CD14-positive monocyte (primary cell): ENCODE data around the gene DRGX. TPM values are rescaled to one million over a fixed set of nuclear protein-coding genes. Genes with fewer than 3 reads are reported as not detected.

Experiments
- DNase-seq, 3 donors: peaks; one replicate each; pipeline ENCODE4 v3.0.0-alpha.2; 2011 to 2022
- H2AFZ ChIP-seq: 2 replicates; pipeline ENCODE4 v1.6.0; 2012; ENCODE audit warnings: mild to moderate bottlenecking, low read depth, low read length, inconsistent platforms; ENCODE audit not compliant: insufficient read depth, poor library complexity, severe bottlenecking
- H3K27ac ChIP-seq, 2 donors: 1 replicate in 1 of 2; 2 replicates in 1 of 2; pipeline ENCODE4 v1.5.1; 2012 to 2013; ENCODE audit warnings: low read length in 2 of 2, control low read depth in 1 of 2, inconsistent platforms in 1 of 2, low read depth in 1 of 2, mild to moderate bottlenecking in 1 of 2
- H3K27me3 ChIP-seq, 2 donors: one replicate each; pipeline versions ENCODE4 v1.6.0 to v1.6.1; 2011 to 2013; ENCODE audit warnings: low read length in 2 of 2; ENCODE audit not compliant: control insufficient read depth in 2 of 2, insufficient read depth in 2 of 2
- H3K36me3 ChIP-seq, 2 donors: replicated peaks in 1 of 2; 1 replicate in 1 of 2; 2 replicates in 1 of 2; pipeline versions ENCODE4 v1.5.1 to v1.6.1; 2012 to 2013; ENCODE audit warnings: low read length in 2 of 2, control low read depth in 1 of 2, inconsistent platforms in 1 of 2, mild to moderate bottlenecking in 1 of 2; ENCODE audit not compliant: insufficient read depth in 2 of 2, control insufficient read depth in 1 of 2
- H3K4me1 ChIP-seq, 2 donors: 1 replicate in 1 of 2; 2 replicates in 1 of 2; pipeline versions ENCODE4 v1.5.1 to v1.6.1; 2012 to 2013; ENCODE audit warnings: low read length in 2 of 2, control low read depth in 1 of 2, inconsistent platforms in 1 of 2, mild to moderate bottlenecking in 1 of 2, moderate library complexity in 1 of 2; ENCODE audit not compliant: insufficient read depth in 2 of 2, control insufficient read depth in 1 of 2
- H3K4me2 ChIP-seq: replicated peaks from 2 replicates; pipeline ENCODE3; 2012; ENCODE audit warnings: low read length, moderate library complexity, mild to moderate bottlenecking; ENCODE audit not compliant: poor library complexity, severe bottlenecking; ENCODE audit errors: extremely low read depth
- H3K4me3 ChIP-seq, 3 experiments: fragments of 200-600 bp in 1 of 3; sonication (generic) in 1 of 3; replicated peaks in 1 of 3; 1 replicate in 2 of 3; 2 replicates in 1 of 3; pipeline ENCODE4 v1.5.1; 2011 to 2013; ENCODE audit warnings: low read length in 3 of 3, mild to moderate bottlenecking in 3 of 3, control low read depth in 2 of 3, low read depth in 2 of 3, inconsistent platforms in 1 of 3, moderate library complexity in 1 of 3
- H3K79me2 ChIP-seq: 2 replicates; pipeline ENCODE4 v1.6.0; 2012; ENCODE audit warnings: mild to moderate bottlenecking, control low read depth, inconsistent platforms, low read length, moderate library complexity; ENCODE audit not compliant: insufficient read depth
- H3K9ac ChIP-seq: 2 replicates; pipeline ENCODE4 v1.6.0; 2017; ENCODE audit warnings: low read length, mild to moderate bottlenecking; ENCODE audit not compliant: insufficient read depth, poor library complexity, severe bottlenecking
- H3K9me3 ChIP-seq, 2 donors: replicated peaks in 1 of 2; 1 replicate in 1 of 2; 2 replicates in 1 of 2; pipeline versions ENCODE4 v1.5.1 to v1.6.1; 2012 to 2013; ENCODE audit warnings: low read length in 2 of 2, control low read depth in 1 of 2; ENCODE audit not compliant: control insufficient read depth in 1 of 2, insufficient read depth in 1 of 2
- H4K20me1 ChIP-seq: 2 replicates; pipeline ENCODE4 v1.6.0; 2012; ENCODE audit warnings: mild to moderate bottlenecking, low read length, control low read depth, moderate library complexity; ENCODE audit not compliant: insufficient read depth
- H3K27ac Mint-ChIP-seq, 7 donors: one replicate each; pipeline ENCODE4 v1.8.0; 2020; ENCODE audit warnings: mild to moderate bottlenecking in 7 of 7, mixed read lengths in 7 of 7, moderate library complexity in 6 of 7, inconsistent platforms in 2 of 7
- H3K27me3 Mint-ChIP-seq, 3 donors: one replicate each; pipeline ENCODE4 v1.8.0; 2021 to 2022; ENCODE audit warnings: low read depth in 3 of 3, mild to moderate bottlenecking in 3 of 3, mixed read lengths in 3 of 3, moderate library complexity in 3 of 3, inconsistent platforms in 1 of 3
- H3K36me3 Mint-ChIP-seq, 2 donors: one replicate each; pipeline ENCODE4 v1.8.0; 2020; ENCODE audit warnings: mixed read lengths in 2 of 2, inconsistent platforms in 1 of 2, mild to moderate bottlenecking in 1 of 2
- H3K4me1 Mint-ChIP-seq: one replicate; pipeline ENCODE4 v1.8.0; 2020; ENCODE audit warnings: mild to moderate bottlenecking, mixed read lengths
- H3K4me3 Mint-ChIP-seq, 2 donors: one replicate each; pipeline ENCODE4 v1.8.0; 2020; ENCODE audit warnings: mild to moderate bottlenecking in 2 of 2, mixed read lengths in 2 of 2, moderate library complexity in 1 of 2
- H3K9me3 Mint-ChIP-seq, 7 donors: one replicate each; pipeline ENCODE4 v1.8.0; 2020 to 2022; ENCODE audit warnings: mixed read lengths in 7 of 7, mild to moderate bottlenecking in 6 of 7, moderate library complexity in 6 of 7, inconsistent platforms in 2 of 7
- CTCF ChIP-seq: fragments of 200-600 bp; IDR thresholded peaks from one replicate; pipeline ENCODE4 v1.8.0; 2022; ENCODE audit warnings: antibody characterized with exemption, mild to moderate bottlenecking
- WGBS: methylation state at CpG from one replicate; pipeline ENCODE4 v1.1.5; 2013; ENCODE audit warnings: missing lambda C conversion rate; ENCODE audit not compliant: insufficient coverage; 5-methylcytosine and 5-hydroxymethylcytosine counted together
- intact Hi-C, 2 donors: fragments of 100-400 bp; cut with micrococcal nuclease; formaldehyde crosslinking; loops; one replicate each; pipeline versions ENCODE4 v1.15.0 to v1.15.1; 2023
- polyA plus RNA-seq, 3 donors: library from polyadenylated mRNA; depleted of rRNA in 1 of 3; unstranded in 2 of 3; stranded (reverse) in 1 of 3; fragments of 300-500 nt in 2 of 3; fragments of >200 nt in 1 of 3; fragmentation: Illumina TruSeq in 2 of 3; gene quantifications; 1 replicate in 2 of 3; 2 replicates in 1 of 3; pipeline ENCODE4 v1.2.3, GENCODE V29; 2012 to 2021

The DRGX gene
- polyA plus RNA-seq, 3 donors = not detected

DNA sequence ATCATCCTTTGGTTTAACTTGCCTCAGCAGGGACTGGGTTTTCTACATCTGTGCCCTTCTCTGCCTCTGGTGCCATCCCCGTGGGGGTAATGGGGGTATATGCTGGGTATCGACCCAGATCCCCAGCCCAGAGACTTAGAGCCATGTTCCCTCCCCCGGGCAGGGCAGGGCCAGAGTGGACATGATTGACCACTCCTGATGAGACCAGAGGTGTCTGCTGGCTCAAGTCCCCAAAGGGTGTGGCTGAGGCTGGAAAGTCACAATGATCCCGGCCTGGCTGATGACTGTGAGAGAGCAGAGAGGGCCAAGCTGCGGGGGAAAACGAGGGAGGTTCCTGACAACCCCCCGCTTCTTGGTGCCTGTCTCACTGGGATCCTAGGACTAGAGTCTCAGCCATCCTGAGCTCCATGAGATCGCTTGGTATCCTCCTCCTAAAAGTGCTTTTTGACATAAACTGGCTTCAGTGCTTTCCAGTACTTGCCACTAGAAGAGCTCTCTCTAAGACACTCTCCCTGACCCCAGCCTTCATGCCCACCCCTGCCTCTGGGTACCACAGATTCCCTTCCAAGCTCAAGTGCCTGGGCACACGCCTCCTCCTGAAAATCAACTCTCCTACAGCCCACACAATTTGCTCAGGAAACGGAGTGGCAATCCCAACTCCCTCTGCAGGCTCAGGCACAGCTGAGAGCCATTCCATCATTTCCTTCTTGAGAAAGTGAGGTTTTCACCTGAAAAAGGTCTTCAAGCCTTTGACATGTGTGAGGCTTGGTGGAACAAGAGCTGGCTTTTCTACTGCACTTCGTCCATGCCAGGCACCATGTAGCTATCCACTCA is 33.9 kb downstream of the DRGX start:
- no peaks in the 10 kb centered on the region for H3K36me3 ChIP-seq
- intact Hi-C loops = loop anchor here in 1 of 2 donors (10.0 kb wide), 1 partner anchor 47 kb away; no protein-coding TSS in a partner anchor
- H3K4me3 Mint-ChIP-seq = peak overlapping the region in 1 of 2 donors; percentile 3
- peaks cover 0 to 3% of the 10 kb centered on the region in 2 donors for H3K36me3 Mint-ChIP-seq
- peak overlapping the region; percentile 40 to 96 (median 94) for H3K27ac Mint-ChIP-seq
- TF ChIP-seq CTCF = no peak
- peak overlapping the region; percentile 57 to 82 for H3K27ac ChIP-seq
- DNase-seq = peak in 1 of 3 donors; percentile 1
- H3K27me3 Mint-ChIP-seq = peaks cover 0 to 10% (median 4%) of the 10 kb centered on the region in 3 donors
- peaks cover 46% of the 10 kb centered on the region for H3K4me1 Mint-ChIP-seq
- no peaks in the 10 kb centered on the region for H3K79me2 ChIP-seq
- no peaks in the 10 kb centered on the region for H3K27me3 ChIP-seq
- no peaks in the 10 kb centered on the region for H3K9me3 ChIP-seq
- peak overlapping the region; percentile 39 for H2AFZ ChIP-seq
- no peaks in the 10 kb centered on the region for H4K20me1 ChIP-seq
- H3K4me3 ChIP-seq = peak overlapping the region in 1 of 3 experiments; percentile 19
- peak overlapping the region; percentile 4 for H3K4me2 ChIP-seq
- H3K9me3 Mint-ChIP-seq = peaks cover 0 to 6% (median 2%) of the 10 kb centered on the region in 7 donors
- no peak overlapping the region for H3K9ac ChIP-seq
- H3K4me1 ChIP-seq = peaks cover 40 to 53% of the 10 kb centered on the region in 2 donors
- 99% methylated on average over 9 of the region's 11 CpGs for WGBS

DNA sequence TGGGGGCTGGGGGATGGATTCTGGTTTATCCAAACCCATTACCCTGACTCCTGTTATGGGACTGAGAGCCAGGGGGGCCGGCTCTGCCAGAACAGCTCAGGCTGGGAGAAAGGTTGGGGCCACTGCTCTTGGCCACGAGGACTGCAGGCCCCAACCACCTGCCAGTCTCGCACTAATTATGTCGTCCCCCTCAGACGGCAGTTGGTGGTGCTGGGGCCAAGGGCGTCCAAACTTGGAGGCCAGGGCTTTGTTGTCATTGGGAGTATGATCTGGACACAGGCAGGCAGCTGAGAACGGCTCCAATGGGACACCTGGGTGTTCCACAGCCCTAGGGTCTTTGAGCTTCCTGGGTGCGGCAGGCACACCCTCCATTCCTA is 34.7 kb downstream of the DRGX start:
- DNase-seq = peak in 1 of 3 donors; percentile 2
- peaks cover 0 to 6% (median 2%) of the 10 kb centered on the region in 7 donors for H3K9me3 Mint-ChIP-seq
- WGBS = 90% methylated on average over 5 of the region's 8 CpGs

More for the DNA sequence above, 34.7 kb downstream of the DRGX start:
- no peak overlapping the region for H3K4me3 Mint-ChIP-seq
- H3K27ac ChIP-seq = no peak overlapping the region
- no peak overlapping the region for H3K9ac ChIP-seq
- peaks cover 49% of the 10 kb centered on the region for H3K4me1 Mint-ChIP-seq
- H3K36me3 Mint-ChIP-seq = peaks cover 0 to 3% of the 10 kb centered on the region in 2 donors
- H4K20me1 ChIP-seq = no peaks in the 10 kb centered on the region
- no peaks in the 10 kb centered on the region for H3K27me3 ChIP-seq
- TF ChIP-seq CTCF = no peak
- intact Hi-C loops = loop anchor here in 1 of 2 donors (10.0 kb wide), 1 partner anchor 46 kb away; no protein-coding TSS in a partner anchor
- peaks cover 40 to 53% of the 10 kb centered on the region in 2 donors for H3K4me1 ChIP-seq
- H3K79me2 ChIP-seq = no peaks in the 10 kb centered on the region
- H3K27ac Mint-ChIP-seq = peak overlapping the region in 3 of 7 donors; percentile 50 to 55 (median 53)
- no peak overlapping the region for H2AFZ ChIP-seq
- no peaks in the 10 kb centered on the region for H3K36me3 ChIP-seq
- no peaks in the 10 kb centered on the region for H3K9me3 ChIP-seq
- H3K4me2 ChIP-seq = no peak overlapping the region
- H3K4me3 ChIP-seq = no peak overlapping the region
- peaks cover 0 to 10% (median 4%) of the 10 kb centered on the region in 3 donors for H3K27me3 Mint-ChIP-seq
